Medulla oblongata (tissue), 1 donor: ENCODE results near the gene SH3GL1.

Source experiments
- DNase-seq: peaks from one replicate; pipeline ENCODE4 v3.0.0-alpha.2; 2015; ENCODE audit errors: extremely low spot score

SH3GL1 gene

GRCh38 chr19:4396949-4397783 lies 3.2 kb downstream of the SH3GL1 start:
- DNase-seq: no peak

- no peak for DNase-seq
Measured at GRCh38 chr19:4393947-4394590, 6.3 kb downstream of the SH3GL1 start.

- DNase-seq: no peak
Measured at GRCh38 chr19:4391701-4392483, 8.5 kb downstream of the SH3GL1 start.

- DNase-seq: no peak
Measured at GRCh38 chr19:4391306-4391693, 9.0 kb downstream of the SH3GL1 start.

- DNase-seq: no peak
Measured at GRCh38 chr19:4390567-4391305, 9.6 kb downstream of the SH3GL1 start.

- no peak for DNase-seq
Measured at GRCh38 chr19:4390017-4390566, 10.3 kb downstream of the SH3GL1 start.

GRCh38 chr19:4389511-4390016 lies 10.8 kb downstream of the SH3GL1 start:
- DNase-seq: no peak

GRCh38 chr19:4389064-4389375 lies 11.3 kb downstream of the SH3GL1 start:
- DNase-seq: no peak

GRCh38 chr19:4388337-4389063 lies 11.8 kb downstream of the SH3GL1 start:
- DNase-seq: peak; percentile 72

GRCh38 chr19:4386041-4386782 lies 14.1 kb downstream of the SH3GL1 start:
- peak; percentile 90 for DNase-seq

- no peak for DNase-seq
Measured at GRCh38 chr19:4385291-4386040, 14.9 kb downstream of the SH3GL1 start.

GRCh38 chr19:4380254-4380727 lies 20.1 kb downstream of the SH3GL1 start:
- no peak for DNase-seq

- no peak for DNase-seq
Measured at GRCh38 chr19:4379383-4380253, 20.7 kb downstream of the SH3GL1 start.

GRCh38 chr19:4378886-4379285 lies 21.5 kb downstream of the SH3GL1 start:
- DNase-seq: no peak

- no peak for DNase-seq
Measured at GRCh38 chr19:4376991-4377781, 23.2 kb downstream of the SH3GL1 start.

- DNase-seq: no peak
Measured at GRCh38 chr19:4376671-4376990, 23.7 kb downstream of the SH3GL1 start.

- no peak for DNase-seq
Measured at GRCh38 chr19:4376028-4376670, 24.2 kb downstream of the SH3GL1 start.
